ENCODE results near the gene GNAT1. TPM values are rescaled to one million over a fixed set of nuclear protein-coding genes. Genes with fewer than 3 reads are reported as not detected.

GNAT1 gene
- total RNA-seq, 1 experiment from 2014 or later: 0.13 TPM

- TF ChIP-seq ERG (CRISPR knock-in tag; IDR thresholded peaks at IDR 0.05) (no peak), TEAD4 (CRISPR knock-in tag; IDR thresholded peaks at IDR 0.05) (no peak), USF2 (CRISPR knock-in tag; IDR thresholded peaks at IDR 0.05) (peak; percentile 38; the same call in 1 of the 2 replicates), E2F4 (CRISPR knock-in tag; IDR thresholded peaks at IDR 0.05; ENCODE audit: borderline replicate concordance, low read depth) (no peak), OVOL2 (CRISPR knock-in tag; IDR thresholded peaks at IDR 0.05; ENCODE audit: borderline replicate concordance) (no peak), NFYB (CRISPR knock-in tag; conservative IDR thresholded peaks at IDR 0.05; ENCODE audit: low read depth) (no peak), NR1H2 (CRISPR knock-in tag; IDR thresholded peaks at IDR 0.05) (no peak), FOXJ3 (CRISPR knock-in tag; IDR thresholded peaks at IDR 0.05; ENCODE audit: borderline replicate concordance) (no peak), EMX1 (CRISPR knock-in tag; IDR thresholded peaks at IDR 0.05) (no peak), CBFB (CRISPR knock-in tag; IDR thresholded peaks at IDR 0.05; ENCODE audit: low read depth) (no peak), SMAD4 (CRISPR knock-in tag; IDR thresholded peaks at IDR 0.05) (no peak), SOX15 (CRISPR knock-in tag; IDR thresholded peaks at IDR 0.05) (no peak), ZNF396 (CRISPR knock-in tag; IDR thresholded peaks at IDR 0.05; ENCODE audit: borderline replicate concordance) (no peak), ESRRA (CRISPR knock-in tag; IDR thresholded peaks at IDR 0.05; ENCODE audit: borderline replicate concordance) (no peak), ZNF532 (CRISPR knock-in tag; IDR thresholded peaks at IDR 0.05; ENCODE audit: borderline replicate concordance) (no peak), NFE2L1 (CRISPR knock-in tag; IDR thresholded peaks at IDR 0.05) (peak; percentile 67; the same call in 1 of the 2 replicates), MLX (CRISPR knock-in tag; IDR thresholded peaks at IDR 0.05) (no peak), ZSCAN18 (CRISPR knock-in tag; IDR thresholded peaks at IDR 0.05) (no peak), MAX (CRISPR knock-in tag; IDR thresholded peaks at IDR 0.05) (peak; percentile 94), ZNF416 (CRISPR knock-in tag; IDR thresholded peaks at IDR 0.05) (no peak), E2F1 (CRISPR knock-in tag; IDR thresholded peaks at IDR 0.05) (0 out of 2 replicates have a peak, but pooled peaks have one; percentile 43), ZBTB21 (CRISPR knock-in tag; IDR thresholded peaks at IDR 0.05; ENCODE audit: borderline replicate concordance) (peak; percentile 88; the same call in 1 of the 2 replicates), ZNF138 (CRISPR knock-in tag; conservative IDR thresholded peaks at IDR 0.05) (peak; percentile 83; the same call in 1 of the 2 replicates), NR2C2 (CRISPR knock-in tag; IDR thresholded peaks at IDR 0.05) (no peak), GABPB1 (CRISPR knock-in tag; IDR thresholded peaks at IDR 0.05) (no peak), ZNF512 (CRISPR knock-in tag; IDR thresholded peaks at IDR 0.05; ENCODE audit: borderline replicate concordance) (no peak), SP1 (CRISPR knock-in tag; conservative IDR thresholded peaks at IDR 0.05) (peak; percentile 69)
These were observed 2.9 kb downstream of the GNAT1 start (continued) for GRCh38 chr3:50194128-50194902.
